Neutrophil (primary cell): ENCODE results near the gene GDF2.

Experiments used
- H3K27ac ChIP-seq: fragments of 200-600 bp; sonication (generic); 2 replicates; pipeline ENCODE4 v1.5.1; 2016; ENCODE audit warnings: mild to moderate bottlenecking, moderate library complexity
- H3K27me3 ChIP-seq: fragments of 200-600 bp; sonication (generic); 2 replicates; pipeline ENCODE4 v1.6.0; 2016; ENCODE audit warnings: mild to moderate bottlenecking
- H3K36me3 ChIP-seq: fragments of 200-600 bp; sonication (generic); 2 replicates; pipeline ENCODE4 v1.5.1; 2017
- H3K4me1 ChIP-seq, 2 experiments: fragments of 200-600 bp in 1 of 2; sonication (generic) in 1 of 2; 1 replicate in 1 of 2; 2 replicates in 1 of 2; pipeline versions ENCODE4 v1.5.1 to v1.6.1; 2013 to 2016; ENCODE audit warnings: low read depth in 1 of 2, low read length in 1 of 2, mild to moderate bottlenecking in 1 of 2, moderate library complexity in 1 of 2; ENCODE audit not compliant: control insufficient read depth in 1 of 2, insufficient read depth in 1 of 2
- H3K4me3 ChIP-seq, 2 experiments: fragments of 200-600 bp in 1 of 2; sonication (generic) in 1 of 2; 1 replicate in 1 of 2; 2 replicates in 1 of 2; pipeline ENCODE4 v1.5.1; 2013 to 2016; ENCODE audit warnings: low read depth in 1 of 2, low read length in 1 of 2, mild to moderate bottlenecking in 1 of 2, moderate library complexity in 1 of 2
- H3K9me3 ChIP-seq: fragments of 200-600 bp; sonication (generic); 2 replicates; pipeline ENCODE4 v1.5.1; 2016
- CTCF ChIP-seq: fragments of 200-600 bp; sonication (generic); IDR thresholded peaks from 2 replicates; pipeline ENCODE4 v1.5.1; 2016; ENCODE audit warnings: antibody characterized with exemption

GDF2 gene

DNA sequence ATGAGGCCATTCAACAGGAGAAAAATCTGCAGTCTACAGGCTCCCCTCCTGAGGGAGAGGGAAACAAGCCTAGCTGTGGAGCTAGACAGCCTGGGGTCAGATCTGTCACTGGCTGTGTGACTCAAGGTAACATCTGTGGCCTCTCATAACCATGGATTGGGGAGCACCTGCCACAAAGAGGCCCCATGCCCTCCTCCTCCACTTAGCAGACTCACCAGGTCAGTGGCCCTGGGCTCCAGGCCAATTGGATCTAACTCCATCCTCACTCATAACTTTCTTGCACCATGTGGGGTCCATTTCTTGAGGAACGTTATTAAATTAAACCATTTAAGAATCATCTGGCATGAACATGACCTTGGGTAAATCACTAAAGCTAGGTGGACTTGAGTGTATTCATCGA is 20.4 kb upstream of the GDF2 start:
- no peaks in the 10 kb centered on the region for H3K36me3 ChIP-seq
- H3K4me1 ChIP-seq, result peaks cover 0 to 5% of the 10 kb centered on the region in 2 experiments
- H3K4me3 ChIP-seq, result no peak overlapping the region
- TF ChIP-seq CTCF, result no peak
- H3K27ac ChIP-seq, result no peak overlapping the region
- H3K9me3 ChIP-seq, result no peaks in the 10 kb centered on the region
- H3K27me3 ChIP-seq, result peaks cover 88% of the 10 kb centered on the region

DNA sequence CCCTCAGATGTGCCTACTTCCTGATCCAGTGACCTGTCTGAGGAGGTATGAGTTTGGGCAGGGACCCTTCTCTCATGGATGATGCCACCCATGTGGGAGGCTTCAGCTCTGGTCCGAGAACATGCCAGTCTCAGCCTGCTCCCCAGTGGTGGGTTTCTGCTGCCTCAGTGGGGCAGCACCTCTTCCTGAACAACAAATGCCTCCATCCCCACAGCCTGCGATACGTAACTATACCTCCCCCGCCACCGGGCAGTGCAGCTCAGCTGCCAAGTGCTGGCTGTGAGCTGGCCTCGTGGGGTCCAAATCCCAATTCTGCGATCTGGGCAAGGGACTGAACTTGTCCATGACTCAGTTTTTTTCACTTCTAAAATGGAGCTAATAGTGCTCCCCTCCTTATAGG is 19.1 kb upstream of the GDF2 start:
- Histone ChIP-seq H3K4me3 (no peak overlapping the region), H3K27ac (no peak overlapping the region), H3K9me3 (no peaks in the 10 kb centered on the region), H3K27me3 (peaks cover 85% of the 10 kb centered on the region), H3K4me1 (peaks cover 0 to 5% of the 10 kb centered on the region in 2 experiments), H3K36me3 (no peaks in the 10 kb centered on the region)
- TF ChIP-seq CTCF, result no peak

GRCh38 chr10:47303866-47304265 is 18.4 kb upstream of the GDF2 start:
- TF ChIP-seq CTCF, result no peak
- H3K27me3 ChIP-seq, result peaks cover 81% of the 10 kb centered on the region

DNA sequence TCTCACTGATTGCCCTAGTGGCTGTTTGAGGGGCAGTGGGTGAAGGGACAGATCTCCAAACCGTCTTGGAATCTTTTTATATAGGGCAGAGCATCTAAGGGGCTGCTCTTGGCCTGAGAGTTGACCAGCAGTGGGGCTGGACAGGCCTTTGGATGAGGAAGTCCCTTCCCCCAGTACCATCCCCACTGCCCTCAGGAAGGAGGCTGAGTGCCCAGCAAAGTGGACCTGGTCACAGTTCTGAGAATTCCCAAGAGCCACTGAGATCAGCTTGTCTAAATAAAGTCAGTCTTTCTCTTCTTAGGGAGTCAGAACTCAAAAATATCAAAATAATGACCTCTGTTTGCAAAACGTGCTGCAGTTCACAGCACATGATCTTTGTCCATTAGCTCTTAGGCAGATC is 16.7 kb upstream of the GDF2 start:
- Histone ChIP-seq H3K9me3 (no peaks in the 10 kb centered on the region), H3K4me1 (peaks cover 0 to under 1% of the 10 kb centered on the region in 2 experiments), H3K27me3 (peaks cover 64% of the 10 kb centered on the region)

More at GRCh38 chr10:47303866-47304265, 18.4 kb upstream of the GDF2 start:
- Histone ChIP-seq H3K36me3 (no peaks in the 10 kb centered on the region), H3K9me3 (no peaks in the 10 kb centered on the region), H3K27ac (no peak overlapping the region), H3K4me3 (no peak overlapping the region), H3K4me1 (peaks cover 0 to 5% of the 10 kb centered on the region in 2 experiments)

DNA sequence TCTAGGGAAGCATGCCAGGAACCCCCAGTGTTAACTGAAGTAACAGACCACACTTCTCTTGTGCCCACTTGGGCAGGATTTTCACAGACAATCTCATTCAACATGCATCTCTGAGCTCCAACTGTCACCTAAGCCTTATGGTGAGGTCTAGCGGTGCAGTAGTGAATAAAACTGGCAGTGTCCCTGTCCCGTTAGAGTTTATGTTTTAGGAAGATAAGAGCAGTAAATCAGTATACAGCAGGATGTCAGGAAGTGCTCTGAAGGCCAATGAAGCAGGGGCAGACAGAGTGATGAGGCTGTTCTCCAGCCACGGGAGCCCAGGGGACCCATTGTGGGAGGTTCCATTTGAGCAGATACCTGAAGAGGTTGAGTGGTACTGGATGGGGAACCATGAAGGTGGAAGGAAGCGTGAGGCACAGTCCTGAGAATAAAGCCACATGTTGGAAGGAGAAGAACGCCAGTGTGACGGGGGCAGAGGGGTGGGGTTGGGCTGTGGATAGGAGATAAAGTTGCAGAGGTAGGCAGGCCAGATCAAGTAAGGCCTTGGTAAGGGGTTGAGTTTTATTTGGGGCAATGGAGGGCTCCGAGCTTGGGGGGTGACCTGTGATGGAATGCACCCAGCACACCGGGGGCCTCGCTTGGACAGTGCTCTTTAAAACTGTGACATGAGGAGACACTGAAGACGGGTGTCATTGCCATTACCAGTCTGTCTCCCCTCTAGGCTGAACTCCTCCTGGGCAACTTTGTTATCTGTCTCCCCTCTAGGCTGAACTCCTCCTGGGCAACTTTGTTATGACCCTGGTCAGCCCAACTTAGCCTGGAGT is 15.7 kb upstream of the GDF2 start:
- no peak for TF ChIP-seq CTCF
- Histone ChIP-seq H3K9me3 (no peaks in the 10 kb centered on the region), H3K4me3 (no peak overlapping the region), H3K27ac (no peak overlapping the region), H3K4me1 (no peaks in the 10 kb centered on the region), H3K36me3 (no peaks in the 10 kb centered on the region), H3K27me3 (peaks cover 62% of the 10 kb centered on the region)

More for the DNA sequence above, 16.7 kb upstream of the GDF2 start:
- H3K27ac ChIP-seq, result no peak overlapping the region
- TF ChIP-seq CTCF, result no peak
- no peaks in the 10 kb centered on the region for H3K36me3 ChIP-seq
- no peak overlapping the region for H3K4me3 ChIP-seq
